ENCODE measurements around the gene LHX3.

GRCh38 chr9:136191960-136192286, 13.0 kb downstream of the LHX3 start:
- TF ChIP-seq, protein P1, sequence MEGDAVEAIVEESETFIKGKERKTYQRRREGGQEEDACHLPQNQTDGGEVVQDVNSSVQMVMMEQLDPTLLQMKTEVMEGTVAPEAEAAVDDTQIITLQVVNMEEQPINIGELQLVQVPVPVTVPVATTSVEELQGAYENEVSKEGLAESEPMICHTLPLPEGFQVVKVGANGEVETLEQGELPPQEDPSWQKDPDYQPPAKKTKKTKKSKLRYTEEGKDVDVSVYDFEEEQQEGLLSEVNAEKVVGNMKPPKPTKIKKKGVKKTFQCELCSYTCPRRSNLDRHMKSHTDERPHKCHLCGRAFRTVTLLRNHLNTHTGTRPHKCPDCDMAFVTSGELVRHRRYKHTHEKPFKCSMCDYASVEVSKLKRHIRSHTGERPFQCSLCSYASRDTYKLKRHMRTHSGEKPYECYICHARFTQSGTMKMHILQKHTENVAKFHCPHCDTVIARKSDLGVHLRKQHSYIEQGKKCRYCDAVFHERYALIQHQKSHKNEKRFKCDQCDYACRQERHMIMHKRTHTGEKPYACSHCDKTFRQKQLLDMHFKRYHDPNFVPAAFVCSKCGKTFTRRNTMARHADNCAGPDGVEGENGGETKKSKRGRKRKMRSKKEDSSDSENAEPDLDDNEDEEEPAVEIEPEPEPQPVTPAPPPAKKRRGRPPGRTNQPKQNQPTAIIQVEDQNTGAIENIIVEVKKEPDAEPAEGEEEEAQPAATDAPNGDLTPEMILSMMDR (conservative IDR thresholded peaks at IDR 0.05) = no peak
- no peak for TF ChIP-seq EZH2 (IDR thresholded peaks at IDR 0.05; ENCODE audit: low read depth)

Data from PC-9 (cell line).